Stimulated activated CD8-positive, alpha-beta memory T cell treated with anti-CD3 and anti-CD28 coated beads, Interleukin-15, amount 100 ng/mL, for 24 hours (primary cell): Measurements from ENCODE around the gene FAM81B.
"Not testable (repeated sequence)": the region's sequence is repeated elsewhere in the genome, so short reads cannot be mapped to it uniquely, and the experiment has no call there.

Source experiments
- DNase-seq: peaks from one replicate; pipeline ENCODE4 v3.0.0-alpha.2; 2020; ENCODE audit warnings: low read depth

Gene FAM81B

DNA sequence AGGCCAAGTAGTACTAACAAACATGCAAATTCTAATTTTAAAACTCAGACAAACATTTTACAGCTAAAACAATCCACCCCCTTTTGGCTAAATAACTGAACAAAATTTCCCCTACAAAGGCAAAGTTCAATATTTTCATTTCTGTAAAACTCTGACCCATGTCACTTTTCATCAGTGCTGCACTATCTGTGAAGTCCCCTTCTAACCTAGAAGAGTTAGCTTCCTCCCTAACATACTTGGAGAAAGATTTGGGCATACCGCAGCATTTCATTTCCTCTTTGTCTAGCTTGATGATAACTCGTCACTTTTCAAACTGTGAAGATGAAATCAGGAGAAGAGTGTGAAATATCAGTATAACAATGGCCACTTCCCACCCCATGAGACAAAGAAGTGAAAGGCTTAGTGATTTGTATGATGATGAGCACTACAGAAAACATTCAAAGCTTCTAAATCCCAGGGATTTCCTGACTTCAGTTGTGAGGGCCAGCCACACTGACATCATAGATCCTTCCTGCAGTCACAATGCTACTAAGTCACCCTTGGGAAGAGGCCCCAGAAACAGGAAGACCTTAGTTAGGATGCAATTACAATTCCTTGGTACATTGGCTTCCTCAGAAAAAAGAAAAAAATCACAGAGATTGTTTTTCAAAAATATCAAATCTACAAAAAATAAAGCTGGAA lies at the start of gene FAM81B:
FAM81B (plus strand) TSS at position 555 of the 681 bp plus-strand sequence; CDS start at position 579, 24 bp downstream.
- no peak for DNase-seq

GRCh38 chr5:95341444-95341843 lies 49.7 kb upstream of the FAM81B start:
- DNase-seq: not testable (repeated sequence)

DNA sequence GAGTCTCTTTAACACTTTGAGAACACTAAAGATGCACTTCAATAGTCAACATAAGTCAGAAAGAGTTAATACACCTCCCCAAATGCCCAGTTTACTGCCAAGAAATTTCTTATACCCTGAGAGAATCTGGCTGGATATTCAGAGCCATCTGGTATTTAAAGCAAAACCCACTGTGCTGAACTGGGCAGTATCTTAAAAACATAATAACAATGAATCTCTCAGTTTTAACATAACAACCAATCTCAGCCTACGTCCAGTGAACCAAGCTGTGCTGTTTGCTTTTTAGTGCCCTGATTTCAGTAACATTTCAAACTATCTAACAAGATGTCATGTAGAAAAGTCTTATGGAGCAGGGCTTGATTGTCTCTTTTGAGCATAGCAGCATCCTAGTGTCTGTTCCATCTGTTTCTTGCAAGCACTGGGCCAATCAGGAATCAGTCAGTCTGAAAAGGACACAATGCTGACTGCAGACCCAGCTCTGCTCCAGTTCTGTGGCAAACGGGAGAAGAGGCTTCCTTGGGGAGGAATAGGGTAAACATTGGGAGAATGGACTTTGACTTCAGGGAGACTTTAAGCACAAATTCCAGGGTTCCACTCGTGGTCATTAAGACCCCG lies 43.6 kb upstream of the FAM81B start:
- DNase-seq: no peak

- DNase-seq: no peak
These were observed 40.5 kb upstream of the FAM81B start for GRCh38 chr5:95350631-95351030.

- DNase-seq: no peak
These were observed 38.5 kb upstream of the FAM81B start for GRCh38 chr5:95352691-95353090.

DNA sequence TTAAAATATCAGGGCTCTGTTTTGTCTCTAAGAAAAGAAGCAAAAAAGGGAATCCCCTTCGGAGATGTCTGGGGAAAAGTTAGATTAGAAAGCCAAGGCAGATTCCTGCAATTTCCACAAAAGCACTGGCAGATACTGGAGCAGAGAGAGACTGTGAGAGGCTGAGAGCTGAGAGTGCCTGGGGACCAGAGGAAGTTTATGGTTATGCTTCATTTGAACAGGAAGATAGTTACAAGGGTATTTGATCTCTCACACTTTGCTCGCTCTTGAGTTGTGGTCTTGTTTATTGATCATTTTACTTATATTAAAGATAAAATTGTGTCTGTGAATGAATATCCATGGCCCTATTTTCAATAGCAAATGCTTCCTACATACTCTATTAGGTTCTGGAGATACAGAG lies 32.8 kb upstream of the FAM81B start:
- DNase-seq: no peak

DNA sequence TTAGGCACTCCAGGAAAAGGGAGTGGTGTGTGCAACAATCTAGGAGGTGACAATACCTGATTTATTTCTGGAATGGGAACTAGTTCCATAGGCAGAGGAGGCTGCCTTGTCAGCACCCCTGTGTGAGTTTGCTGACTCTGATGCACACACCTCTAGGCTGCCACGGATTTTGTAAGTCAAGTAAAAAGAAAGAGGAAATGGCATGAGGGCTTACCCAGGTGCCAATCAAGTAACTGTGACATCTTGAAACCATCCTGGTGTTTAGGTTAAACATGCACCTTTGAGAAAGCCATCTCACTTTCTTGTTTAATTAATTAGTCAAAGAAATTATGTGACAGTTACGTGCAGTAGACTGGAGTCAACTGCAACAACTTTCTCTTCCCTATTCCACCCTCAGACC lies 32.3 kb upstream of the FAM81B start:
- no peak for DNase-seq

DNA sequence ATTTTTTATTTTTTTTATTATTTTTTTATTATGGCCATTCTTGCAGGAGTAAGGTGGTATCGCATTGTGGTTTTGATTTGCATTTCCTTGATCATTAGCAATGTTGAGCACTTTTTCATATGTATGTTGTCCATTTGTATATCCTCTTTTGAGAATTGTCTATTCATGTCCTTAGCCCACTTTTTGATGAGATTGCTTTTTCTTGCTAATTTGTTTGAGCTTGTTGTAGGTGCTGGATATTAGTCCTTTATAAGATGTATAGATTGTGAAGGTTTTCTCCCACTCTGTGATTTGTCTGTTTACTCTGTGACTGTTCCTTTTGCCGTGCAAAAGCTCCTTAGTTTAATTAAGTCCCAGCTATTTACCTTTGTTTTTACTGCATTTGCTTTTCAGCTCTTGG lies 30.5 kb upstream of the FAM81B start:
- DNase-seq: not testable (repeated sequence)

DNA sequence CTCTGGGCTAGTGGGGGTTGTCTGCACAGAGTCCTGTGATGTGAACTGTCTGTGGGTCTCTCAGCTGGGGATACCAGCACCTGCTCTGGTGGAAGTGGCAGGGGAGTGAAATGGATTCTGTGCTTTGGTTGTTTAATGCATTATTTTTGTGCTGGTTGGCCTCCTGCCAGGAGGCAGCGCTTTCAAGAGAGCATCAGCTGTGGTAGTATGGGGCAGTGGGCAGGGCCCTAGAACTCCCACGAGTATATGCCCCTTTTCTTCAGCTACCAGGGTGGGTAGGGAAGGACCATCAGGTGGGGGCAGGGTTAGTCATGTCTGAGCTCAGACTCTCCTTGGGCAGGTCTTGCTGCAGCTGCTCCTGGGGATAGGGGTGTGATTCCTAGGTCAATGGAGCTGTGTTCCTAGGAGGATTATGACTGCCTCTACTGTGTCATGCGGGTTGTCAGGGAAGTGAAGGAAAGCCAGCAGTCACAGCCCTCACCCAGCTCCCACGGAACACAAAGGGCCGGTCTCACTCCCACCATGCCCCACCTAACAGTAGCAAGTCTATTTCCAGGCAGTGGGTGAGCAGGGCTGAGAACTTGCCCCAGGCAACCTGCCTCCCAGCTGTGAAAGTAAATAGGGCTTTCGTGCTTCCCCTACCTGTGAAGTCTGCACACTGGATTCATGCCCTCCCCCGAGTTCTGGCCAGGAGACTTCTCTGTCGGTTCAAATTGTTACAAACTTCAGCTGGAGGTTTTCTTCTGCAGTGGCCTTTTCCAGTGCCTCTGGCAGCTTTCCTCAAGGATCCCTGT lies 25.7 kb upstream of the FAM81B start:
- no peak for DNase-seq

DNA sequence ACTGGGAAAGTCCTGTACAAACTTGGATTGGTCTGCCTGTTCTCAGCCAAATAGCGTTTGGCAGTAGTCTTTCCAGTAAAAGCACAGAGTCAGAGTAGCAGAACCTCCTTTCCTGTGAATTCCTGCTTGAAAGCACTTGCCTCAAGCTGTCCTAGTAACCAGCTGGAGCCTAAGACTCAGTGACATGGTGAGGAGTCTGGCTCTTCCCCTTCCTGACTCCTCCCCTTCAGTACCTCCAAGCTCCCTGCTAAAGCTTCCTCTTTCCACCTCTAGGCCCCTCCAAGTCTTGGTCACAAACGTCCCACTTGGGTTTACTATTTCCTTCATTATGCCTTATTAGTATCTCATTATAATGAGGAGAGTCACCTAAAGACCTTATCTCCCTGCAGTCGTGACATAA lies 21.4 kb upstream of the FAM81B start:
- DNase-seq: no peak

- no peak for DNase-seq
These were observed 17.1 kb upstream of the FAM81B start for GRCh38 chr5:95374061-95374460.

DNA sequence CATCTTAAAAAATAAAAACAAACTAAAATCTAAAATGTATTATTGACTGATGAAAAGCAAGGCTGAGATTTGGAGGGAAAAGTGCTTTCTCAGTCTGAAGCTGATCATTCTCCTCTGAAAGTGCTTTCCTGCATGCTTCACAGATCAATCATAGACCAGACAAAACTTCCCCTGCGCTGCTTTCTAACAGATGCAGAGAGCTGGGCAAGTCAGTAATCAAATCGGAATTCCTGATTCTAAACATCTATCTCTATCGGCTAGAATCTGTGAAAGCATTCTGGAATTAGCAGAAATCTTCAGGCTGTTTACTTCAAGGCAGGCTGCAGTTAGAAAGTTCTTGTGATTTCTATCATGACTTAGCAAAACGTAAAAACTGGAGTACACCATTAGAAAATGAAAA lies 15.6 kb upstream of the FAM81B start:
- DNase-seq: no peak

GRCh38 chr5:95379133-95379532 lies 12.0 kb upstream of the FAM81B start:
- DNase-seq: no peak

GRCh38 chr5:95380103-95380628 lies 11.0 kb upstream of the FAM81B start:
- no peak for DNase-seq

DNA sequence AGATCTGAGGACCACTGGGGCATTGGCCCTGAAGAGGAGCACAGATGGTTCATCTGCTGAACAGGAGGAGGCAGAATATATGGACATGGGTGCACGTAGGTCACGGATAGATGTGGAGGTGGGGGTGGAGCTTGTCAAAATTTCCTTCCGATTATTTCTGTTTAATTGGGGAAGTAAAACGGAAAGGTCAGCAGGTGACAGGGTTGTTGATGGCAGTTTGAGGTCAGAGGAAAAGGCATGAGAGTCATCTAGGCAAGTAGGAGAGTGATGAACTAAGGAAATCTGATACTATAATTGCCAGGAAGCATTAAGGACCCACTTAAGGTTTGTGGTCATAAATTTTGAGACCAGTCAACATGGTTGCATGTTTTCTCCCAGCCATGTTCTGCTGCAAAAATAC lies 8.4 kb upstream of the FAM81B start:
- no peak for DNase-seq

DNA sequence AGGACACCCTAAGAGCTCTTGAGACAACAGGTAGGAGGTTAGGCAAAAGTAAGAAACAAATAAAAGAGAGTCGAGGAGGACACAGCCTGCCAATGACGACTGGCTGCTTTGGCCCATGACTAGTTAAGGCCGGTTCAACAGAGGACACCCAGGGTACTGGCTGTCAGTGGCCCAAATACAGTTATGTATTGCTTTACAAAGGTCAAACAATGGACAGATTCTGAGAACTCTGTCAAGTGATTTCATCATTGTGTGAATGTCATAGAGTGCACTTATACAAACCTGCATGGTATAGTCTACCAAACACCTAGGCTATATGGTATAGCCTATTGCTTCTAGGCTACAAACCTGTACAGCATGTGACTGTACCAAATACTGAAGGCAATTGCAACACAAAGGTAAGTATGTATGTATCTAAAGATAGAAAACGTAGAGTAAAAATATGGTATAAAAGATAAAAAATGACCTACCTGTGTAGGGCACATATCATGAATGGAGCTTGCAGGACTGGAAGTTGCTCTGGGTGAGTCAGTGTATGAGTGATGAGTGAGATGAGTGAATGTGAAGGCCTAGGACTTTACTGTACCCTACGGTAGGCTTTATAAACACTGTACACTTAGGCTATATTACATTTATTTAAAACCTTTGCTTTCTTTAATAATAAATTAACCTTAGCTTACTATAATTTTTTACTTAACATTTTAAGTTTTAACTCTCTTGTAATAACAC lies 6.5 kb upstream of the FAM81B start:
- DNase-seq: no peak

GRCh38 chr5:95385334-95385733 lies 5.8 kb upstream of the FAM81B start:
- no peak for DNase-seq

GRCh38 chr5:95391965-95392364 lies 799 bp downstream of the FAM81B start:
- not testable (repeated sequence) for DNase-seq

DNA sequence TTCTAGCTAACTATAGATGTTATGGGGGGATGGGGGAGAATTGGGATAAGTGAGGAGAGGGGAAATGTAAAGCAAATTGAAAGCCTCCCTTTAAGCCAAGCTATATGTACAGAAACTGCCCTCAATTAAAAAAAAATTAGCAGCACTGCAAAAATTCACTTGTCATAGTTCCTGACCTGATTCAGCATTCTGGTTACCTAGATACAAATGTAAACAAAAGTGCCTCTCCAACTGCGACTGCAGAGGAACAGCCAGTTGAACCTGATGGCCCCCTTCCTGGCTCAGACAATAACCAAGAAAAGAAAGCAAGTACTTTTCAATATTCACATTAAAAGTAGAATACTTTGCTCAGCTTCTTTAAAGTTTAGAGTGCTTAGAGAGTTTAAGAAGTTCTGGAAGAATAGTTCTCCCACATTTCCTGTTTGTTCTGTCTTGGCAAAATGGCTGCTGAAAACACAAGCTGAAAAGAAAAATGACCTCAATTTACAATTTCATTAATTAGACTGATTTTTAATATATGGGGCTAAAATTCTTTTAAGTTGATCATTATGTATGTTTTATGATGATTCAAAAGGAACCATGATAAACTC lies 1.5 kb downstream of the FAM81B start:
- DNase-seq: no peak

DNA sequence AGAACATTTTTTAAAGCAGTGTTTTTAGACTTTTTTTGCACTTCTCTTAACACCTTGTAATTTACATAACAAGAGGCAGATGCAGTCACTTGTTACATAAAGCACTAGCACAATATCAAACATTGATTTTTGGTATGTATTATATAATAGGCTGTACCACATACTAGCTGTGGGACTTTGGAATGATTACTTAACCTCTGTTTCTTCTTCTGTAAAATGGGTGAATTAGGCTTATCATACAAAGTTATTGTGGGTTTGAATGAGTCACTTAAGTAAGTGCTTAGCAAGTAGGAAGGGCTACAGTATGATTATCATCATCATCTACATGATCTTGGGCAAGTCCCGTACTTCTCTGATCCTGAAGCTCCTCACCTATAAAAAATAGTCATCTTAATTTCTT lies 2.1 kb downstream of the FAM81B start:
- DNase-seq: no peak

- DNase-seq: no peak
These were observed 7.8 kb downstream of the FAM81B start for GRCh38 chr5:95398989-95399388.

DNA sequence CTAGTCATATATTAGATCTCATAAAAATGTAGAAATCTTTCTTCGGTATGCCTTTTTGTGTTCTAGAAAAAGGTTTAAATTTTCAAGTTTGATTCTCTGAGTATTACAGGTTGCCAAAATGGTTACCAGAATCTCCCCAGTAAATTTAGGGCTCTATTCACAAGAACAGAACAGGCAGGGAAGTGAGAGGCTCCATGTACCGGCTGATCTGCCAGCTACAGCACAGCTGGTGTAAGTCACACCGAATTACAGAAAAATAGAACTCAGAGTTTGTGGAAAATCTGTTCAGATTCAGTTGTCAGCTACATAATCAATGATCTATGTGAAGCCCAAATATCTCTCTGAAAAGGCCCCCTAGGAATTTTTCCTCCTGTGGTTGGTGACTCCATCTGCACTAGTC lies 10.5 kb downstream of the FAM81B start:
- no peak for DNase-seq
